Pancreas (tissue), 10 donors: ENCODE data around the gene CRYAA. TPM values are rescaled to one million over a fixed set of nuclear protein-coding genes. Genes with fewer than 3 reads are reported as not detected.
A peak's percentile ranks its signal among the peaks of the same experiment; 100 is the strongest.

Experiments used
- ATAC-seq, 4 donors: fragments of 200-7000 bp; cut with Tn5 transposase; one replicate each; pipeline versions ENCODE4 v1.8.0 to v1.9.1; 2020; ENCODE audit warnings: mild to moderate bottlenecking in 4 of 4, moderate library complexity in 4 of 4
- DNase-seq, 6 donors: peaks; one replicate each; pipeline ENCODE4 v3.0.0-alpha.2; 2020
- FAIRE-seq: peaks from 2 replicates; lab custom pipeline; 2012; peaks lifted over from hg19 to GRCh38; lab: Jason Lieb, UNC
- H3K27ac ChIP-seq, 4 donors: fragments of 200-600 bp; sonication (generic); 1 replicate in 3 of 4; 2 replicates in 1 of 4; pipeline versions ENCODE4 v1.5.0 to v1.8.0; 2020
- H3K27me3 ChIP-seq, 4 donors: fragments of 200-600 bp; one replicate each; pipeline ENCODE4 v1.8.0; 2021
- H3K36me3 ChIP-seq, 3 donors: fragments of 200-600 bp; sonication (generic) in 1 of 3; one replicate each; pipeline versions ENCODE4 v1.5.0 to v1.8.0; 2020 to 2021
- H3K4me1 ChIP-seq, 3 donors: fragments of 200-600 bp; one replicate each; pipeline ENCODE4 v1.8.0; 2021
- H3K4me3 ChIP-seq, 4 donors: fragments of 200-600 bp; sonication (generic) in 2 of 4; one replicate each; pipeline versions ENCODE4 v1.5.0 to v1.8.0; 2020 to 2021
- H3K9me3 ChIP-seq, 4 donors: fragments of 200-600 bp; one replicate each; pipeline ENCODE4 v1.8.0; 2021
- WGBS, 2 donors: extraction: QIAGEN DNeasy Blood & Tissue Kit; methylation state at CpG; one replicate each; pipeline ENCODE4 v1.1.7; 2013; 5-methylcytosine and 5-hydroxymethylcytosine counted together
- intact Hi-C, 3 donors: fragments of 100-400 bp; cut with DNase I; formaldehyde crosslinking; loops; one replicate each; pipeline versions ENCODE4 v1.11.1 to v1.14.2; 2022
- polyA plus RNA-seq, 2 donors: library from polyadenylated mRNA; stranded (reverse); fragments of 200-250 nt; gene quantifications; one replicate each; pipeline ENCODE4 v1.2.3, GENCODE V29; 2013
- total RNA-seq, 6 donors: library from RNA; stranded (reverse); fragmentation: NEBNext Ultra II Directional in 4 of 6; extraction: Animal tissue kit (Norgen Biotek cat#: 25700) in 4 of 6; gene quantifications; one replicate each; pipeline versions ENCODE4 v1.2.1 to v1.2.4, GENCODE V29; 2021 to 2023
- TF ChIP-seq, protein P1 (sequence below), 4 donors: fragments of 200-600 bp; sonication (generic) in 3 of 4; IDR thresholded peaks; one replicate each; pipeline versions ENCODE4 v1.5.0 to v1.8.0; 2021; ENCODE audit warnings: antibody characterized with exemption in 4 of 4
- donor health status: healthy with polysubstance abuse.
- donor health status: DM: no; HTN: no; CAD: no; lungs with moderate emphysema.
- donor health status: DM: no; HTN: no; CAD: no.
- donor health status: control.
- donor health status: control.
- donor health status: Bipolar disorder and iron deficiency.
- donor health status: DM: yes; HTN: yes; CAD: no.
- donor health status: DM: no; HTN: no; CAD: no.
- donor health status: DM: no; HTN: no; CAD: no.
- donor health status: DM: yes; HTN: yes; CAD: no.

CRYAA gene
- total and polyA plus RNA-seq, 8 donors = not detected

- Histone ChIP-seq H3K4me1 (peaks cover 10 to 12% (median 12%) of the 10 kb centered on the region in 3 donors), H3K9me3 (no peaks in the 10 kb centered on the region), H3K27ac (peak overlapping the region in 2 of 4 donors; percentile 13 to 33), H3K36me3 (no peaks in the 10 kb centered on the region), H3K27me3 (no peaks in the 10 kb centered on the region), H3K4me3 (no peak overlapping the region)
- peak; percentile 49 to 71 (median 60) for ATAC-seq
- intact Hi-C loops = no loop called here
- peak in 5 of 6 donors; percentile 29 to 83 (median 71) for DNase-seq
- 15 to 25% methylated on average over 7 of the region's 7 CpGs for WGBS, 2 donors
- TF ChIP-seq, protein P1, sequence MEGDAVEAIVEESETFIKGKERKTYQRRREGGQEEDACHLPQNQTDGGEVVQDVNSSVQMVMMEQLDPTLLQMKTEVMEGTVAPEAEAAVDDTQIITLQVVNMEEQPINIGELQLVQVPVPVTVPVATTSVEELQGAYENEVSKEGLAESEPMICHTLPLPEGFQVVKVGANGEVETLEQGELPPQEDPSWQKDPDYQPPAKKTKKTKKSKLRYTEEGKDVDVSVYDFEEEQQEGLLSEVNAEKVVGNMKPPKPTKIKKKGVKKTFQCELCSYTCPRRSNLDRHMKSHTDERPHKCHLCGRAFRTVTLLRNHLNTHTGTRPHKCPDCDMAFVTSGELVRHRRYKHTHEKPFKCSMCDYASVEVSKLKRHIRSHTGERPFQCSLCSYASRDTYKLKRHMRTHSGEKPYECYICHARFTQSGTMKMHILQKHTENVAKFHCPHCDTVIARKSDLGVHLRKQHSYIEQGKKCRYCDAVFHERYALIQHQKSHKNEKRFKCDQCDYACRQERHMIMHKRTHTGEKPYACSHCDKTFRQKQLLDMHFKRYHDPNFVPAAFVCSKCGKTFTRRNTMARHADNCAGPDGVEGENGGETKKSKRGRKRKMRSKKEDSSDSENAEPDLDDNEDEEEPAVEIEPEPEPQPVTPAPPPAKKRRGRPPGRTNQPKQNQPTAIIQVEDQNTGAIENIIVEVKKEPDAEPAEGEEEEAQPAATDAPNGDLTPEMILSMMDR (IDR thresholded peaks at IDR 0.05) = no peak
- no peak for FAIRE-seq
These were observed 42.9 kb downstream of the CRYAA start for GRCh38 chr21:43211760-43212115.

Other genes starting within 250 kb of the CRYAA start
- under 1 TPM in 4 of 6 donors, not detected in 2; 0.06 to 0.32 (median 0.07) TPM for gene ERVH48-1, start 243.4 kb upstream of the CRYAA start, total RNA-seq
- under 1 TPM; 0.23 to 0.42 TPM for gene ERVH48-1, start 243.4 kb upstream of the CRYAA start, polyA plus RNA-seq
- gene PKNOX1, start 194.4 kb upstream of the CRYAA start, total RNA-seq = 10 to 100 TPM in 1 of 6 donors, 1 to 10 TPM in 5; 5.2 to 10.2 (median 6.0) TPM
- gene PKNOX1, start 194.4 kb upstream of the CRYAA start, polyA plus RNA-seq = 1 to 10 TPM; 6.0 to 8.2 TPM
- gene CBS, start 93.2 kb upstream of the CRYAA start, total RNA-seq = 100 to 1,000 TPM in 1 of 6 donors, 10 to 100 TPM in 5; 24.4 to 168 (median 76.0) TPM
- gene CBS, start 93.2 kb upstream of the CRYAA start, polyA plus RNA-seq = 100 to 1,000 TPM in 1 of 2 donors, 10 to 100 TPM in 1; 95.1 to 111 TPM
- 10 to 100 TPM in 5 of 6 donors, 1 to 10 TPM in 1; 3.9 to 30.5 (median 15.0) TPM for gene U2AF1, start 61.4 kb upstream of the CRYAA start, total RNA-seq
- gene U2AF1, start 61.4 kb upstream of the CRYAA start, polyA plus RNA-seq = 10 to 100 TPM; 27.0 to 27.6 TPM